Ovary (tissue), 3 donors: ENCODE data around the gene SPATA25.
A peak's percentile ranks its signal among the peaks of the same experiment; 100 is the strongest.

Experiments
- CTCF ChIP-seq, 3 donors: fragments of 450-650 bp in 2 of 3; fragments of 200-600 bp in 1 of 3; IDR thresholded peaks; one replicate each; pipeline versions ENCODE4 v1.5.1 to v1.8.0; 2016 to 2022; ENCODE audit warnings: antibody characterized with exemption in 3 of 3, mild to moderate bottlenecking in 1 of 3
- EP300 ChIP-seq: sonication (generic); formaldehyde crosslinking; IDR thresholded peaks from one replicate; pipeline ENCODE4 v1.6.1; 2017; ENCODE audit warnings: antibody characterized with exemption
- donor health status: DM: no; HTN: no; CAD: no.

DNA sequence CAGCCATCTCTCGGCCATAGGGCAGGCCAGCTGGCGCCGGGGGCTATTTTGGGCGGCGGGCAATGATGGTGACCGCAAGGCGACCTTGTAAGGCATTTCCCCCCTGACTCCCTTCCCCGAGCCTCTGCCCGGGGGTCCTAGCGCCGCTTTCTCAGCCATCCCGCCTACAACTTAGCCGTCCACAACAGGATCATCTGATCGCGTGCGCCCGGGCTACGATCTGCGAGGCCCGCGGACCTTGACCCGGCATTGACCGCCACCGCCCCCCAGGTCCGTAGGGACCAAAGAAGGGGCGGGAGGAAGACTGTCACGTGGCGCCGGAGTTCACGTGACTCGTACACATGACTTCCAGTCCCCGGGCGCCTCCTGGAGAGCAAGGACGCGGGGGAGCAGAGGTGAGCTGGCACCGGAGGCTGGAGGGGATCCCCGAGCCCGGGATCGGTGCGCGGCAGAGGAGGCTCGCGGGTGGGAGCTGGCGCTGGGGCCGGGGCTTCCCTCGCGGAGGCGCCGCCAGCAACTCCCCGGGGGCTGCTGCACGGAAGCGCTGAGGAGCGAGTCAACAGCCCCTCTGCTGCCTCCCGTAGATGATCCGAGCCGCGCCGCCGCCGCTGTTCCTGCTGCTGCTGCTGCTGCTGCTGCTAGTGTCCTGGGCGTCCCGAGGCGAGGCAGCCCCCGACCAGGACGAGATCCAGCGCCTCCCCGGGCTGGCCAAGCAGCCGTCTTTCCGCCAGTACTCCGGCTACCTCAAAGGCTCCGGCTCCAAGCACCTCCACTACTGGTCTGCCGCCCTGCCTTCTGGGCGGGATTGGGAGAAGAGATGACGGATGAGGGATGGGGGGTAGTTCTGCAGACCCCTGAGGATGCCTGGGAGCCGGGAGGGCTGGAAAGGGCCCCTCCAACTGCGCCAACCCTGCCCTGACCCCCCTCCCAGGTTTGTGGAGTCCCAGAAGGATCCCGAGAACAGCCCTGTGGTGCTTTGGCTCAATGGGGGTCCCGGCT lies 3.9 kb upstream of the SPATA25 start, which contains the start of the genes CTSA and NEURL2:
- TF ChIP-seq CTCF (IDR thresholded peaks at IDR 0.05): peak in 1 of 3 donors; percentile 21
- peak; percentile 81 for TF ChIP-seq EP300
